GM12891 (cell line): ENCODE measurements around the gene TNFSF18.

ENCODE experiments used
- PAX5 ChIP-seq: IDR thresholded peaks from 2 replicates; pipeline ENCODE4 v1.6.1; 2011; ENCODE audit warnings: low read length, moderate library complexity, mild to moderate bottlenecking; ENCODE audit not compliant: insufficient read depth, severe bottlenecking
- POLR2AphosphoS5 ChIP-seq: IDR thresholded peaks from 2 replicates; pipeline ENCODE4 v1.6.1; 2011; ENCODE audit warnings: low read depth, low read length, control low read depth
- TAF1 ChIP-seq: IDR thresholded peaks from 2 replicates; pipeline ENCODE4 v1.6.1; 2011; ENCODE audit warnings: low read depth, low read length, control low read depth

- TF ChIP-seq PAX5 (no peak), POLR2AphosphoS5 (no peak), TAF1 (no peak)
Measured at GRCh38 chr1:173014160-173014559, 36.6 kb downstream of the TNFSF18 start.
